HG03354 (cell line): ENCODE data around the gene CRNKL1.

ENCODE experiments used
- ATAC-seq: cut with Tn5 transposase; IDR thresholded peaks from one replicate; pipeline ENCODE4 v1.9.1; 2021; ENCODE audit warnings: mild to moderate bottlenecking; ENCODE audit not compliant: unreplicated experiment, poor library complexity, severe bottlenecking

CRNKL1 gene

GRCh38 chr20:20065361-20065760 is 13.1 kb upstream of the CRNKL1 start:
- no peak for ATAC-seq

DNA sequence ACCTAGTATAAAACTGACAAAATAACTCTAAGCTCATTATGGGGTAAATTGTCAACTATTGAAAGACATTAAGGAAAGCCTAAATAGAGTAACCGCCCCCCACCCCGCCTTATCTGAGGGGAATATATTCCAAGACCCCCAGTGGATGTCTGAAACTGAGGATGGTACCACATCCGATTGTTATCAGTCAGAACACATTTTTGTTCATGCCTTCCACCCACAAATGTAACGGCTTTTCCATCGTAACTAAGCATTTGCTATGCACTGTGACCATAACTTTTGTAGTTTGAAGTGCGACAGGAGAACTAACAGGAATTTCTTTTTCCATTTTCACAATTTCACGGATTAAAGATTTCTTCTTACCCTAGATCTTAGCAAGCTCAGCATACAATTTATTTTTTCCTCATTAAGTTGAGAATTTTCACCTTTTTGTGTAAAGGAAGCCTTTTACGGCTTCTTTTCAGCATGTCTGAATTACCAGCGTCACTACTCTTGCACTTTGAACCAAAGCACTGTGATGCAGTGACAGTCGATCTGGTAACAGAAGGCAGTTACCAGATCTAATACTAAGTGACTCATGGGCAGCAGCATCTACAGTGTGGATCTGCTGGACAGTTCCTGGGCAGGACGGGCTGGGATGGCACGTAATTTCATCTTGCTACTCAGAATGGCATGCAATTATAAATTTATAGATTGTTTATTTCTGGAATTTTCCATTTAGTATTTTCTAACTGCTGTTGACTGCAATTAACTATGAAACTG is 11.9 kb upstream of the CRNKL1 start:
- no peak for ATAC-seq

DNA sequence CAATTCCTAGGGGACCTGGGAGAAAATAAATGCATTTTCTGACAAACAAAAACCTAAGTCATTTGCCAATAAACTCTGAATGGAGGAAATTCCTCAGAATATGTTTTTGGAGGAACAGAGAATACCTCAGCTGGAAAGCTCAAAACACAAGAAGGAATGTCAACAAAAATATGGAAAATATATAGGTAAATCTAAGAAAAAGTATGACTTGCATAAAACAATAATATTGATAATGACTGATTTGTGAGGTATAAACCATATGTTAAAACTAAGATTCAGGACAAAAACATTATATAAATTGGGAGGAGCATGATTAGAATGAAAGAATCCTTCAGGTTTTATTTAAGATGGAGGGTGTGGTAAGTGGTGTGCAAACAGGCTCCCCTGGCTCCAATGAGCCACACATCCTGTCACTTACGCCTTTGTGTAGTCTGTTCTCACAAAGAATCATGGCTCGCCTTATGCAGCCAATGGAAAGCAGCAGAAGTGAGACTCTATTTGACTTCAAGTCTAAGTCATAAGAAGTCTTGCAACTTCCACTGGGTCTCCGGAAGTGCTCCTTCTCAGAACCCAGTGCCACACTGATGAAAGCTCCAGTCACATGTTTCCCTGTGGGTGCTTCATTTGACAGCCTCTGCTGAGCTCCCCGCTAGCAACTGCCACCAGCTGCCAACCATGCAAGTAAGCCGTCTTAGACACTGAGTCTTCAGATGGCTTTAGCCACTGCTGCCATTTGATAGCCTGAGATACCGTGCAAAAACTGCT is 8.2 kb upstream of the CRNKL1 start:
- no peak for ATAC-seq

DNA sequence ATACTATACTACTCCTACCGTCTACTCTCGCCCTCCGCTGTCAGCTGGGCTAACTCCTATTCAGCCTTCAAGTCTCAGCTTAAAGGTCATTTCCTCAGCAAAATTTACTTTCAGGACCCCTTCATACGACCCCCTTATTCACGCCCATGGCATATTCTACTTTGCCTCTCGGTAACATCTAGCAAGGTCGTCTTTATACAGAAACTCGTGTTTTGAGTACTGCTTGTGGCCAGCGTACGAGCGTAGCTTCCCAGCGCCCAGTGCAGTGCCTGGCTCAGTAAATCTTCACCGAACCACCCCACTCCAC is 546 bp downstream of the CRNKL1 start:
- peak; percentile 0 for ATAC-seq

DNA sequence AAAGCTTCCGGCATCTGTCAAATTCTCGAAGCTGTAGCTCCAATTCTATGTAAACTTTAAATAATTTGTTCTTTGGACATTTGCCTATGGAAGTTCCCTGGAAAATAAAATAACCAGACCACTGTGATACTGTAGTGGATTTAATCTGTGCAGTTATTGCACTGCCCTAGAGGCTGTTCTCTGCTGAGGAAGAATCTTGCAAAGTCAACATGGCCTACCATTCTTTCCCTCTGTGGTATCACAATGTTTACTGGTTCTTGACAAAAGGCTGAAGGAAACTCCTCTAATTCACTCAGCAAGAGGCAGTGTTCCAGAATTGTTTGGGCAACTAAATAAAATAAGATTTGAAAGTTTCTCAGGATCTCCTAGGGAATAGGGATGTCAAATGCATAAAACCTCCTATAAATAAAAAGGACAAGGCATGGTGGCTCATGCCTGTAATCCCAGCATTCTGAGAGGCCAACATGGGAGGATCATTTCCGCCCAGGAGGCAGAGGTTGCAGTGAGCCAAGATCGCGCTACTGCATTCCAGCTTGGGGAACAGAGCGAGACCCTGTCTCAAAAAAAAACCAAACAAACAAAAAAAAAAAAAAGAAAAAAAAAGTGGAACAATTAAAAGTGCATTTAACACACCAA is 12.4 kb downstream of the CRNKL1 start:
- ATAC-seq, result no peak

DNA sequence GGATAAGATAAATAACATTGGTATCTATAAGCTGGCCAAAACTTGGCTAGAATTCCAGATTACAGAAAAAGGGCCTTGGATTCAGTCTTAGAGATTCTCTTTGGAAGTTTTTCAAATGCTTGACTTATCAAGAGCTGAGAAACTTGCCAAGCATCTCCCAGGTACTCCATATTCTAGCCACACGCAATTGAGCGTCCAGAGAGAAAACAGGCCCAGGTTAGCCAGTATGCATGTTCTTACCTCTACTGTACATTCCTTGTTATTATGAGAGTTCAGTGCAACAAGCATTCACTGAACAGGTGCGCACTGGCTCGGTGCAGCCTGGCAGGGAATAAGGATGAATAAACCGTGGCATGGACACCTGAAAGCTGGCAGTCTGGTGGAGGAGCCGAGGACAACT is 13.7 kb downstream of the CRNKL1 start:
- ATAC-seq, result no peak

DNA sequence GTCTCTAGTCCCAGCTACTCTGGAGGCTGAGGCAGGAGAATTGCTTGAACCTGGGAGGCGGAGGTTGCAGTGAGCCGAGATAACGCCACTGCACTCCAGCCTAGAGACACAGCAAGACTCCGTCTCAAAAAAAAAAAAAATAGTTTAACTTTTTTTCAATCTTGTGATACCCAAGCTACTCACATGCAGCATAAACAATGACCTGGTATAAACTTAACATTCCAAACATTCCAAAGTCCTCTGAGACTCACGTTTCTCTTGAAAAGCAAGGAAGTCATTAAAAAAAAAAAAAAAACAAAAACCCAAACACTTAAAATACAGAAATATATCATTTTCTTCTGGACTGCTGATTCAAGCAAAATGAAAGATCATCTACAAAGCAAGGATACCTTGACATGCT is 14.3 kb downstream of the CRNKL1 start:
- ATAC-seq, result no peak

DNA sequence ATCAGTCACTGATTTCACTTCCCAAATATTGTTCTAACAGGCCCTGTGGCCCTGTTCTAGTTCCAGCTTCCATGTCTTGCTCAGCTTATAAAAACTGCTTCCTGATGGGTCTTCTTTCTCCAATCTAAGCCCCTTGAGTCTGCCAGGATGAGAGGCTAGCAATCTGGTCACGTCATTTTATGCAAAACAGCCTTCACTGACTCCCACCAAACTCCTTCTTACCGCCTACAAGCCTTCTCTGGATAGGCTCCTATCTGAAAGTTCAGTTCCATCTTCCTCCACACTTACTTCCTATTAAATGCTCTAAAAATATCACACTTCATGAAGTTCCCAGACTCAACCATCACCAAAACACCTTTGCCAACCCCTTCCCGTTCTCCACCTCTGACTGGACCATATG is 15.5 kb downstream of the CRNKL1 start:
- no peak for ATAC-seq

- ATAC-seq, result no peak
These were observed 17.8 kb downstream of the CRNKL1 start for GRCh38 chr20:20034486-20034885.

DNA sequence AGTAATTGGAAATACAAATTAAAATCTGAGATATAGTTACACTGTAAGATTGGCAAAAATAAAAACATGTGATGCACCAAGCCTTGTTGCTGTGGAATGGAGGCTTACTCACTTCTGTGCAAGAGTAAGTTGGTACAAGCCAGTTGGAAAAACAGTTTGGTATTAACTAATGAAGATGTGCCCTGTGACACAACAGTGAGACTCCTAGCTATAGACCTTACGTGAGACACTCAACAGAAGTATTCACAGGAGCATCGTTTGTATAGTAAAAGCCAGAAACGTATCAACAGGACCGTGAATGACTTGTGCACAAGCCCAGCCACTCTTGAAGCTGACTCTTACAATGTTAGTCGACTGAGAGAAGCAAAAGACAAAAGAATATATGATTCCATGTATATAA is 20.5 kb downstream of the CRNKL1 start:
- ATAC-seq, result no peak

DNA sequence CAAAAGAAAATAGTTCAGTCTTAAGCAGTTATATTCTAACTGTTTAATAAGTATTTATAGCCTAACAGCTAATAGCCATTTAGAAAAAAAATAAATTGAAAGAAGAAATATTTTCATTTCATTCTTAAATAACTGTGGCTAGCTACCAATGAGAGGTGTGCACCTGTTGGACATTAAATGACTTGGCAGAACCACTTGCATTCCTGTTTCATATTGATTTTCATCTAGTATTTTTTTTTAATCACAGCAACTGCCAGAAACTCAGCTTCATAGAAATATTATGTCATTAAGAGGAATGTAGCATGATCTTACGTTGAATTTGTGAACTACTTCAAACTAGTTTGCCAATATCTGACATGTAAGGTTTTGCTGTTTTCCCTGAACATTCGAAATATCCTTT is 25.0 kb downstream of the CRNKL1 start:
- no peak for ATAC-seq

DNA sequence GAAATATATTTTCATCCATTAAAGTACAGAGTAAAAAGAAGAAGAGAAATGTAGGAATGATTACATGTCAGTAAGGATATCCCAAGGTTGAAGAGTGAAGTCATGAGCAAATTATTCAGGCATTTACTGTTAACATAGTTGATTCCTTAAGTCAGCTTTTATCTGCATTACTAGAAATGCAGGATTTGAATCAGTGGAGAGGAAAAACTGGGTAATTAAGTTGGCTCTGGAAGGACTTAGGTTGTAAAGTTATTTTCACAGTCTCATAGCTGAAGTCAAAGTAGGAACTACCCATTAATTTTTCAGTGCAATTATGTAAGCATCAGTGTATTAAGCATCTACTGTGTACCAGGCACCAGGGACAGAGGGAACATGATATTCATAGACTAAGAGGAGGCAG is 27.3 kb downstream of the CRNKL1 start:
- ATAC-seq, result no peak

GRCh38 chr20:20023395-20023794 is 28.9 kb downstream of the CRNKL1 start:
- ATAC-seq, result no peak

DNA sequence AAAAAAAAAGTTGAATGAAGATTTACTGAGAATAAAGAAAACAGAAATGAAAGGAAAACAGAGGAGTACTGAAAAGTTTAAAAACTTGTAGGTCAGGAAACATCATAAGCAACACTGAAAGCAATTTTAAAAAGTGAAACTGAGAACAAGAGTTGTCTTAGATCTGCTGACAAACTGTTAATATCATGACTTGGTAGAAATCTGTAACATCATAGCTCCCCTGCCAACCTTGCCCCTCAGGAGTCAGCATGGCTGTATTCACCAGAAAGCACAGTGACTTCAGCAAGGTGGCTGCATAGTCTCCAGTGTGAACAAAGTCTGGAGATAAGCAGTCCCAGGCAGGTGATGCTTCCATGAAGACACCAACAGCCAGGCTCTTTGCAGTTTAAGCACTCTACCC is 29.8 kb downstream of the CRNKL1 start:
- peak; percentile 69 for ATAC-seq

DNA sequence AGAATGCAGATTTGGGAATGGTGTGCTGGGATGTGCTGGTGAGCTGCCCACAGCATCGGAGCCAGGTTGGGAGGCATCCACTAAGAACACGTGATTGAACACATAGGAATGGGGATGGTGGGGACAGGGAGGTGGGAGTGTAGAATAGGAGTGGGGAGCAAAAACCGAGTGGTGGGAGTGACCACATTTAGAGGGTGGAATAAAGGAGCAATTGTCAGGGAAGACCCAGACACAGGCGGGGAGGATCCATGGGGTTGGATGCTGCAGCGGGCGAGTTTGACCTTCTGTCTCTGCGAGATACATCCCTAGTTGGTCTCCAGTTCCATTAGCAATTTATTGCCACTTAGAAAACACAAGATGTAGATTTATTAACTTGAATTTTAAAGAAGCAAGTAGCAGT is 30.4 kb downstream of the CRNKL1 start:
- no peak for ATAC-seq

- no peak for ATAC-seq
These were observed 31.4 kb downstream of the CRNKL1 start for GRCh38 chr20:20020908-20021307.

DNA sequence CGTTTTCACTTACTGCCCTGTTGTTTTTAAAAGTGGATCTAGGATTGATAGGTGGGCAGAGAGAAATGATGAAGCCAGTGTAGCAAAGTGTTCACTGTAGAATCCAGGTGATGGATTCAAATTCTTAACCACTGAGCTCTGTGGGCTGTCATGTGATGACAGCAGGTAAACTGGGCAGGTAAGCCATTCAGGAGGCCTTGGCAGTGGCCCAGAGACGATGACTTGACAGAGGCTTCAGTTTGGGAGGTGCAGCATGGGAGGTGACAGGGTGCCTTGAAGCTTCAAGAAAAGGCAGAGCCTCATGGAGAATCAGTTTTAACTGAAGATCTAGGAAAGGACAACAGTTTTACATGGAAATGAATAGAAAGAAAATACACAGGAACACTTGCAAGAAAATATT is 33.1 kb downstream of the CRNKL1 start:
- ATAC-seq, result no peak

GRCh38 chr20:20018366-20018765 is 33.9 kb downstream of the CRNKL1 start:
- no peak for ATAC-seq

- ATAC-seq, result peak; percentile 10
These were observed 34.5 kb downstream of the CRNKL1 start for GRCh38 chr20:20017844-20018185.

- ATAC-seq, result peak; percentile 98
These were observed 35.0 kb downstream of the CRNKL1 start, which contains the start of gene NAA20 for GRCh38 chr20:20017001-20017843. Gene NAA20 (plus strand): TSS chr20:20017362. CDS start chr20:20017397, 35 bp downstream.
